Mammary epithelial cell (primary cell): Measurements from ENCODE around the gene PKD1.

Source experiments
- EZH2 ChIP-seq: IDR thresholded peaks from 2 replicates; pipeline ENCODE4 v1.6.1; 2012; ENCODE audit warnings: low read length, inconsistent platforms, borderline replicate concordance
- TF ChIP-seq, protein P1 (sequence below), 2 donors: IDR thresholded peaks in 1 of 2; conservative IDR thresholded peaks in 1 of 2; 2 replicates each; pipeline ENCODE4 v1.5.1; 2011 to 2012; ENCODE audit warnings: inconsistent platforms in 2 of 2, low read length in 2 of 2, mild to moderate bottlenecking in 2 of 2, control low read depth in 1 of 2, low read depth in 1 of 2; ENCODE audit not compliant: insufficient read depth in 1 of 2; ENCODE audit errors: extremely low read depth in 1 of 2

DNA sequence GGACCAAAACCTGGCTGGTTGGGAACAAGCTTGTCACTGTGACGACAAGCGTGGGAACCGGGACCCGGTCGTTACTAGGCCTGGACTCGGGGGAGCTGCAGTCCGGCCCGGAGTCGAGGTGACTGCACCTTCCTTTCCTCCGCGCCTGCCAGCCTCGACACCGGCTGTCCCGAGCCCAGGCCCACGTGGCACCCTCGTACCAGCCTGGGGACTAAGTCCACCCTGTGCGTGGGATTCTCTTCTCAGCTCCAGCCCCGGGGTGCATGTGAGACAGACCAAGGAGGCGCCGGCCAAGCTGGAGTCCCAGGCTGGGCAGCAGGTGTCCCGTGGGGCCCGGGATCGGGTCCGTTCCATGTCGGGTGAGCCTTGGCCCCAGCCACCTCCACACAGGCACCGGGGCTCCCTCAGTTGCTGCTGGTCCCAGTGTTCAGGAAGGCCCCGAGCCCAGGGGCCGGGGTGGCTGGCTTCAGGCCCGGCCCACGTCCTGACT, 56.3 kb downstream of the PKD1 start:
- TF ChIP-seq, protein P1, sequence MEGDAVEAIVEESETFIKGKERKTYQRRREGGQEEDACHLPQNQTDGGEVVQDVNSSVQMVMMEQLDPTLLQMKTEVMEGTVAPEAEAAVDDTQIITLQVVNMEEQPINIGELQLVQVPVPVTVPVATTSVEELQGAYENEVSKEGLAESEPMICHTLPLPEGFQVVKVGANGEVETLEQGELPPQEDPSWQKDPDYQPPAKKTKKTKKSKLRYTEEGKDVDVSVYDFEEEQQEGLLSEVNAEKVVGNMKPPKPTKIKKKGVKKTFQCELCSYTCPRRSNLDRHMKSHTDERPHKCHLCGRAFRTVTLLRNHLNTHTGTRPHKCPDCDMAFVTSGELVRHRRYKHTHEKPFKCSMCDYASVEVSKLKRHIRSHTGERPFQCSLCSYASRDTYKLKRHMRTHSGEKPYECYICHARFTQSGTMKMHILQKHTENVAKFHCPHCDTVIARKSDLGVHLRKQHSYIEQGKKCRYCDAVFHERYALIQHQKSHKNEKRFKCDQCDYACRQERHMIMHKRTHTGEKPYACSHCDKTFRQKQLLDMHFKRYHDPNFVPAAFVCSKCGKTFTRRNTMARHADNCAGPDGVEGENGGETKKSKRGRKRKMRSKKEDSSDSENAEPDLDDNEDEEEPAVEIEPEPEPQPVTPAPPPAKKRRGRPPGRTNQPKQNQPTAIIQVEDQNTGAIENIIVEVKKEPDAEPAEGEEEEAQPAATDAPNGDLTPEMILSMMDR (conservative IDR thresholded peaks at IDR 0.05 in 1 of 2, IDR thresholded peaks at IDR 0.05 in 1 of 2; ENCODE audit: extremely low read depth in 1 of 2, insufficient read depth in 1 of 2, low read depth in 1 of 2, low read length in 2 of 2): no peak
- TF ChIP-seq EZH2: no peak
